GM21360 (cell line): ENCODE data around the gene HOXA3.

Experiments
- ATAC-seq: cut with Tn5 transposase; IDR thresholded peaks from one replicate; pipeline ENCODE4 v1.9.1; 2021; ENCODE audit warnings: mild to moderate bottlenecking, moderate library complexity; ENCODE audit not compliant: unreplicated experiment

The HOXA3 gene

GRCh38 chr7:27095050-27095896, 57.1 kb downstream of the HOXA3 start:
- peak; percentile 18 for ATAC-seq

DNA sequence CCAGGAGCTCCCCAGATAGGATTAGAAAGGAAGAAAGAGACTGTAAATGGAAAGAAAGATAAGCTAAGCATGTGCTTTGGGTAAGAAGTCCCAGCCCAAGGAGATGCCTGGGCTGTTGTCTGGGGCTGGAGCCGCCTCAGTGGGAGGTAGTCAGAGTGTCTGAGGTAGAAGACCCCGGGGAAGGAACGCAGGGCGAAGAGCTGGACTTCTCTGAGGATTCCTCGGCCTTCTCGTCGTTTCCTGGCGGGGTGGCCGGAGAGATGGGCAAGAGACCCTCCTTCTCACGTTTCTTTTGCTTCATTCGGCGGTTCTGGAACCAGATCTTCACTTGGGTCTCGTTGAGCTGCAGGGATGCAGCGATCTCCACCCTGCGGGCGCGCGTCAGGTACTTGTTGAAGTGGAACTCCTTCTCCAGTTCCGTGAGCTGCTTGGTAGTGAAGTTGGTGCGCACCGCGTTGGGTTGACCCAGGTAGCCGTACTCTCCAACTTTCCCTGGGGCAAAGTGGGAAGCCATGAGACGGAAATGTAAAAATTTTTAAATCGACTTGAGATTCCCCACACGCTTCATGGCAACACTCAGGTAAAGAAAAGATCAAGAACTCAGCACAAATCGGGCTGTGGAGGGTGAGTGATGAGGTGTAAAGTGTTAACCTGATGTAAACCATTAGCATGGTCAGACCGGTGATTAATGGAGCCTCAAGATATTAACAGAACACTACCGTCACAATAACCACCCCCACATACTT, 57.9 kb downstream of the HOXA3 start:
- no peak for ATAC-seq

GRCh38 chr7:27093184-27093895, 59.0 kb downstream of the HOXA3 start:
- ATAC-seq = no peak

- ATAC-seq = no peak
These were observed 59.6 kb downstream of the HOXA3 start for GRCh38 chr7:27092819-27093110.

DNA sequence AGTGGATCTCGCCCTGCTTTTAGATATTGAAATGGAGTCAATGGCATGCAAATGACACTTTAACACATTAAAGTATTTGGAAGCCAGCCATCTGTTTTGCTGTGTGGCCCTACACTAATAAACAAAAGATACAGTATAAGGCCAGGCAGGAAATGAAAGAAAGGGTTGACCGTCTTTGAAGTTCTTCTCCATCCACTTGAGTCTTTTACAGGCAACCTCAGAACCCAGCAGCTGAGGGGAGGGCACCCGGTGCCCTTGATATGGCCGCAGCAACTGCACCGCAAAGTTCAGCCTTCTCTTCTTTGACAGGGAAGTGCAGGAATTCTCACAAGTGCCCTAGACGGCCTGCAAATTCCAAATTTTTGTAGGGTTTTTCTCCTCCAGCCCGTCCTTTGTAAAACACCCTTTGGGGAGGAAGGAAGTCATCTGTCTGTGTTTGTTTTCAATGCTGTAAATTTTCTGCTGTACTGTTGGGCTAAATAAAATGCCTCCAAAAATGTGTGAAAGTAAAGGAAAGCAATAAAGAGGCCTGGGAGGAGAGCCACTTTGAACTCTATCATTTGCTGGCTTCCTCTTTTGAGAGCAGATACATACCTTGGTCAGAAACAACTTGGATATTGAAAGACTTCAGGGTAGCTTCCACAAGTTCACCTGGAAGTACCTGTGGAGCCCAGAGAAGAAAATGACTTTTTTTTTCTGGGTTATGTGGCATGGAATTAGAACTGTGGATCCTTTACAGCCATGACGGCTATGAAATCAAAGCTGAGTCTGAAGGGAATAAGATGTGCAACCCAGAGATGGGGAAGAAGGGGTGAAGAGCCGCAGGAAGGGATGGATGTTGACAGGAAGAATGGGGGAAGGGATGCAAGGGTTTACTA, 60.2 kb downstream of the HOXA3 start:
- no peak for ATAC-seq

DNA sequence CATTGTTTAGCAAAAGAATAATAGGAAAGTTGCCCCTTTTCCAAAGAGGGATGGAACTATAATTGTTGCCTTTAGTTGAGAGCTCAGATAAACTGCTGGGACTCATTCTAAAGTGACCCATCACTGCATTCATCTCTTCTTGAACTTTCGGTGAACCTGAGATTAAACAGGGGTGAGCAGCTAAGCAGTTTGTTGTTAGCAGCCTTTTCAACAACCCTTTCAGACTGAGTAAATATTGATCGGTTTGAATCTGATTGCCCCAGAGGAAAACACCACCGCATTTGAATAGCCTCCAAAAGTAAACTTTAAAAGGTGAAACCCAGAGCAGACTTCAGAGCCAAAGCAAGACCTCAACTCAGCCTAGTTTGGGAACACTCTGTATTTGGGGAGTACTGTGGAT, 61.3 kb downstream of the HOXA3 start:
- ATAC-seq = no peak

- no peak for ATAC-seq
These were observed 64.1 kb downstream of the HOXA3 start for GRCh38 chr7:27088002-27088922.

- no peak for ATAC-seq
These were observed 68.7 kb downstream of the HOXA3 start for GRCh38 chr7:27083646-27084045.

DNA sequence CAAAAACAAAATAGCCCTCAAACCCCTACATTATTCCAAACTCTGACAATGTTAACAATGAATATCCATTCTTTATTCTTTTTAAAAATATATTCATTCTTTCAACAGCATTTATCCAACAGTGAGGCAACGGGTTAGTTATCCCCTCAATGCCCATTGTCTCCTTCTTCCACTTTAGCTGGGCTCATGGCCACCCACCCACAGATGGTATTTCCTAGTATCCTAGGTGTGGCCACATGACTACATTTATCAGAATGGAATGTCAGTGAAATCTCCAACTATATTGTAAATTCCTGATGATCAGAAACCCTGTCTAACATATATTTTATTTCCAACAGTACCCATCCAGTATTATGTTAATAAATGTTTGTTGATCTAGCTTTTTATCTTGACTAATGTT, 70.2 kb downstream of the HOXA3 start:
- ATAC-seq = no peak

- ATAC-seq = no peak
These were observed 71.4 kb downstream of the HOXA3 start for GRCh38 chr7:27080844-27081436.

DNA sequence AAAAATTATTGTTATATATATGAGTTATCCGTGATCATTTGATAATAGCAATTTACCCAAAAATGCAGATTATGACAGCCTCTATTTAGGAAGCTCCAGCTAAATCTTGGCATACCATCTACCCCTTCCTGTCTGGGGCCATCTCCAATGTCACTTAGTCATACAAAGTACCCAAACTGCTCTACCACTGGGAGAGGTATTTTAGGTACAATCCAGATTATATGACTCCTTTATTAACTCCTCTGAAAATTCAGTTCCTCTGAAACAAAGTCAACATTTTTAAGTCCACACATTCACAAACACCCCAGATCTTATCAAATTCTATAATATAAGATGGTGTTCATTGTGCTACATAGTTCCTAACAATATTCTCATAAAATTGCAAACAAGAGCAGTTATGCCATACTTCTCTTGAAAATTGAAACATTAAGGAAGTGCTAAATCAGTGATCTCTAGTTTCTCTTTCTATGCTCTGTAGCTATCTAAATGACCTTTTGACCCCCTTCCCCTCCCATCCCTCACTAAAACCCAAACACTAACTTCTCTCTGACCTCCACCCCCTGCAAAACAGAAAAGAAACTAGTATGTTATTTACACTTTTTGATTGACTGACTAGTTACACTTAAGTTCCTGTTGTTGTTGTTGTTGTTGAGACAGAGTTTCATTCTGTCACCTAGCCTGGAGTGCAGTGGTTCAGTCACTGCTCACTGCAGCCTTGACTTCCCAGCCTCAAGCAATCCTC, 73.0 kb downstream of the HOXA3 start:
- no peak for ATAC-seq

- no peak for ATAC-seq
These were observed 73.7 kb downstream of the HOXA3 start for GRCh38 chr7:27078616-27079233.

DNA sequence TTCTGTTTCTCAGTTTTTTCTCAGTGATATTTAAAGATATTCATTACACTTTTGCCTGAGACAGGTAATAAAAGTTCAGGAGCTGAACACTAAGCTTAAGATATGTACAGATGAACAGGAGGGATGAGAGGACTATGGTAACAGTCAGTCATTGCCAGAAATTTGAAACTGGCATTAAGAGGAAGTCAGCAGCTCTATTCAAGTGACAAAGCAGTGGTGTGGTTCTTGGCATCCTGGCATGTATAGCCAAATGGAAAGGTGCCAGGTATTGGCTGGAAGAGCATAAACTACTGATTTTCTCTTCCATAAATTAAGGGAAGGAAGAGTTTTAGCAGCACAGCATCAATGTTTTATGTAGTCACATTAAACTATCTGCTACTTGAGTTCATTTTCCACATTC, 79.3 kb downstream of the HOXA3 start:
- ATAC-seq = no peak

GRCh38 chr7:27071622-27072390, 80.6 kb downstream of the HOXA3 start:
- ATAC-seq = no peak

DNA sequence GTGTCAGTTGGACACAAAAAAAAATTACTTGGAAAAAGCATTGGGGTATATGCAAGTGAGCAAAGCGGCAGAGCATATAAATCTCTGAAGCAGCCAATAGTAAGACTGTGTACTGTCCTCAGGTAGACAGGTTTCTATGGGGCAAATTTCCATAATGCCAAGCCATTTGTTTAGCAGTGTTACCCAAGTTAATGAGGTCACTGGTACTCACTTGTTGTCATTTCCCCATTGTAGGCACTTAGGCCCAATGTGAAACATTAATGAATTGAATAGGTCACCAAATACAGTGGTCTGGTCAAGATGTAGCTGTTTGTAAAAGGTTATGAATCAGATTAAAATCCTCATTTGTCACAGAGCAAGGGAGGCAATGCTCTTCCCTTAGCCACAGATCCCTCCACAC, 84.1 kb downstream of the HOXA3 start:
- no peak for ATAC-seq

DNA sequence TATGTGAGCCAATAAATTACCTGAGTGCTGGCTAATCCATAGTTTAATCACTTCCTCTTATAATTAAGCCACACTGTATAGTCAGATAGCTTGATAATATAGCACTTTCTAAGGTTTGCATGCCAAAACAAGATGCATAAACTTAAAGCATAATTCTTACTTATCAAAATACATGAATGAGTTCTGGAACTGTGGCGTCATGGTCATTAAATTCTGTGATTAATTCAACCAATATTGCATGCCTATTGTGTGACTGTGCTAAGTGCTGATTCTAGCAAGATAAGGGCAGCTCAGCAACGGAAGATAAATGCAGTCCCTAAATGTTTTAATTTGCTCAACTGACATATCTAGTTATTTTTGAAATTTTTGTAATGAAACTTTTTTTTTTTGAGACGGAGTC, 86.2 kb downstream of the HOXA3 start:
- ATAC-seq = no peak

- ATAC-seq = no peak
These were observed 86.7 kb downstream of the HOXA3 start for GRCh38 chr7:27065709-27066108.

DNA sequence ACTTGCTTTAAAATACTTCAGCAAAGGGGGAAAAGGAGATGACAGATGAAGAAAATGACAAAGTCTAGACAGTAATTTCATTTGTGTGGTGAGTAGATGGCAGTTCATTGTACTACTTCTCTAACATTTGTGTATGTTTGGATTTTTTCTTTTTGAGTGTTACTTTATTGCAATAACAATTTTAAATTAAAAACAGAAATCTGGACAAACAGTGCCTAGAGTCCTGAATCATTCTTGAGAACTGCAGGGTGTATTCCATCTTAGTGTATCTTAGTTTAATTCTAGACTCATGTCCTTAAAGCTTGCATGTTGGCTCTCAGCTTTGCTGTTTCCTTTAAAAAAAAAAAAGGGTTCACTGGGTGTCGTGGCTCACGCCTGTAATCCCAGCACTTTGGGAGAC, 87.7 kb downstream of the HOXA3 start:
- no peak for ATAC-seq
